SH-SY5Y (cell line): ENCODE results near the gene CYP2E1.

Source experiments
- GATA2 ChIP-seq: IDR thresholded peaks from 2 replicates; pipeline ENCODE4 v1.6.1; 2011; ENCODE audit warnings: mild to moderate bottlenecking, low read depth, low read length
- GATA3 ChIP-seq: IDR thresholded peaks from 2 replicates; pipeline ENCODE4 v1.6.1; 2011; ENCODE audit warnings: low read depth, mild to moderate bottlenecking, low read length, moderate library complexity

- TF ChIP-seq GATA3 (no peak), GATA2 (no peak)
Measured at GRCh38 chr10:133528845-133529575, 1.8 kb downstream of the CYP2E1 start.
